Testis (tissue), 2 donors: ENCODE data around the gene ZNF28.
"Not testable (repeated sequence)": the region's sequence is repeated elsewhere in the genome, so short reads cannot be mapped to it uniquely, and the experiment has no call there.

ENCODE experiments used
- POLR2A ChIP-seq: fragments of 450-650 bp; IDR thresholded peaks from one replicate; pipeline ENCODE4 v1.6.1; 2017; ENCODE audit warnings: antibody characterized with exemption, mild to moderate bottlenecking, moderate library complexity
- TF ChIP-seq, protein P1 (sequence below), 3 experiments: fragments of 450-650 bp in 2 of 3; fragments of 200-600 bp in 1 of 3; sonication (generic) in 1 of 3; IDR thresholded peaks; one replicate each; pipeline ENCODE4 v1.5.1; 2016 to 2019; ENCODE audit warnings: antibody characterized with exemption in 3 of 3, mild to moderate bottlenecking in 2 of 3, moderate library complexity in 1 of 3

DNA sequence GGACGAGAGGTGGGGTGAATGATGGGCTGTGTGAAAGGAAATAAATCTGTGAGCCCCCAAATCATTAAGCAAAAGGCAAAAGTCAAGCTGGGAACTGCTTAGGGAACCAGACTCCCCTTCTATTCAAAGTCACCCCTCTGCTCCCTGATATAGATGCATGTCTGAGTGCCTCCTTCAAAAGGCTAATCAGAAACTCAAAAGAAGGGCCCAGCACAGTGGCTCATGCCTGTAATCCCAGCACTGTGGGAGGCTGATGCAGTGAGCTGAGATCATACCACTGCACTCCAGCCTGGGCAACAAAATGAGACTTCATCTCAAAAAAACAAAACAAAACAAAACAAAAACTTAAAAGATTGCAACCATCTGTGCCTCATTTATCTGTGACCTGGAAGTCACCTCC is 12.9 kb upstream of the ZNF28 start:
- TF ChIP-seq, protein P1, sequence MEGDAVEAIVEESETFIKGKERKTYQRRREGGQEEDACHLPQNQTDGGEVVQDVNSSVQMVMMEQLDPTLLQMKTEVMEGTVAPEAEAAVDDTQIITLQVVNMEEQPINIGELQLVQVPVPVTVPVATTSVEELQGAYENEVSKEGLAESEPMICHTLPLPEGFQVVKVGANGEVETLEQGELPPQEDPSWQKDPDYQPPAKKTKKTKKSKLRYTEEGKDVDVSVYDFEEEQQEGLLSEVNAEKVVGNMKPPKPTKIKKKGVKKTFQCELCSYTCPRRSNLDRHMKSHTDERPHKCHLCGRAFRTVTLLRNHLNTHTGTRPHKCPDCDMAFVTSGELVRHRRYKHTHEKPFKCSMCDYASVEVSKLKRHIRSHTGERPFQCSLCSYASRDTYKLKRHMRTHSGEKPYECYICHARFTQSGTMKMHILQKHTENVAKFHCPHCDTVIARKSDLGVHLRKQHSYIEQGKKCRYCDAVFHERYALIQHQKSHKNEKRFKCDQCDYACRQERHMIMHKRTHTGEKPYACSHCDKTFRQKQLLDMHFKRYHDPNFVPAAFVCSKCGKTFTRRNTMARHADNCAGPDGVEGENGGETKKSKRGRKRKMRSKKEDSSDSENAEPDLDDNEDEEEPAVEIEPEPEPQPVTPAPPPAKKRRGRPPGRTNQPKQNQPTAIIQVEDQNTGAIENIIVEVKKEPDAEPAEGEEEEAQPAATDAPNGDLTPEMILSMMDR (IDR thresholded peaks at IDR 0.05), result not testable (repeated sequence)
- TF ChIP-seq POLR2A, result not testable (repeated sequence)
